SK-N-SH (cell line): ENCODE data around the gene SPG21. TPM values are rescaled to one million over a fixed set of nuclear protein-coding genes. Genes with fewer than 3 reads are reported as not detected.

ENCODE experiments used
- CTCF ChIA-PET: fragments of 300-600, 350-600 bp; formaldehyde crosslinking; extraction: SDS; loops from one replicate; lab custom pipeline; 2021; lab: Yijun Ruan, JAX
- POLR2A ChIA-PET: fragments of 350-600 bp; sonication (Branson Sonifier 250); formaldehyde crosslinking; extraction: SDS; loops from one replicate; lab custom pipeline; 2020; ENCODE audit warnings: antibody characterized with exemption, inconsistent platforms; lab: Yijun Ruan, JAX
- DNase-seq: peaks from one replicate; pipeline ENCODE4 v3.0.0; 2012
- H2AFZ ChIP-seq: fragments of 200-600 bp; sonication (generic); 2 replicates; pipeline ENCODE4 v1.8.1; 2016; ENCODE audit warnings: antibody characterized with exemption, mild to moderate bottlenecking, low read depth
- H3F3A ChIP-seq: fragments of 200-600 bp; sonication (generic); replicated peaks from 2 replicates; pipeline ENCODE3; 2016; ENCODE audit warnings: antibody characterized with exemption, mild to moderate bottlenecking; ENCODE audit not compliant: insufficient read depth
- H3K27ac ChIP-seq, 2 experiments: fragments of 200-500 bp in 1 of 2; fragments of 200-600 bp in 1 of 2; sonication (Bioruptor generic) in 1 of 2; sonication (generic), shearing (Covaris generic) in 1 of 2; 2 replicates each; pipeline versions ENCODE4 v1.5.1 to v1.6.1; 2014 to 2016; ENCODE audit warnings: low read depth in 2 of 2, inconsistent platforms in 1 of 2, low read length in 1 of 2, mild to moderate bottlenecking in 1 of 2, mixed read lengths in 1 of 2
- H3K27me3 ChIP-seq: fragments of 200-600 bp; sonication (generic), shearing (Covaris generic); 2 replicates; pipeline ENCODE4 v1.6.1; 2016; ENCODE audit warnings: mixed run types; ENCODE audit not compliant: insufficient read depth
- H3K36me3 ChIP-seq, 2 experiments: fragments of 200-500 bp in 1 of 2; fragments of 200-600 bp in 1 of 2; sonication (Bioruptor generic) in 1 of 2; sonication (generic) in 1 of 2; replicated peaks in 1 of 2; 2 replicates each; pipeline versions ENCODE3 to v1.5.1; 2014 to 2016; ENCODE audit warnings: low read length in 1 of 2, mild to moderate bottlenecking in 1 of 2; ENCODE audit not compliant: insufficient read depth in 2 of 2, control insufficient read depth in 1 of 2
- H3K4me1 ChIP-seq, 2 experiments: fragments of 200-500 bp in 1 of 2; fragments of 200-600 bp in 1 of 2; sonication (Bioruptor generic) in 1 of 2; sonication (generic), shearing (Covaris generic) in 1 of 2; 2 replicates each; pipeline versions ENCODE4 v1.5.1 to v1.6.1; 2014 to 2016; ENCODE audit warnings: low read depth in 1 of 2, low read length in 1 of 2, mixed run types in 1 of 2; ENCODE audit not compliant: insufficient read depth in 2 of 2, control insufficient read depth in 1 of 2
- H3K4me2 ChIP-seq: fragments of 200-600 bp; sonication (generic), shearing (Covaris generic); 2 replicates; pipeline ENCODE4 v1.6.1; 2017; ENCODE audit warnings: mixed run types
- H3K4me3 ChIP-seq, 2 experiments: fragments of 200-500 bp in 1 of 2; fragments of 200-600 bp in 1 of 2; sonication (Bioruptor generic) in 1 of 2; sonication (generic), shearing (Covaris generic) in 1 of 2; 2 replicates each; pipeline versions ENCODE4 v1.5.1 to v1.8.1; 2014 to 2016; ENCODE audit warnings: low read depth in 2 of 2, inconsistent platforms in 1 of 2, low read length in 1 of 2, mild to moderate bottlenecking in 1 of 2, mixed read lengths in 1 of 2, moderate library complexity in 1 of 2
- H3K79me2 ChIP-seq: fragments of 200-600 bp; sonication (generic); 2 replicates; pipeline ENCODE4 v1.8.1; 2017; ENCODE audit warnings: mild to moderate bottlenecking; ENCODE audit not compliant: insufficient read depth
- H3K9ac ChIP-seq: fragments of 200-600 bp; sonication (generic); 2 replicates; pipeline ENCODE4 v1.6.1; 2017; ENCODE audit warnings: mixed run types
- H3K9me2 ChIP-seq: fragments of 200-600 bp; sonication (generic); 2 replicates; pipeline ENCODE4 v1.6.1; 2017; ENCODE audit warnings: mixed run types
- H3K9me3 ChIP-seq: fragments of 200-600 bp; sonication (generic); 2 replicates; pipeline ENCODE4 v1.6.1; 2017; ENCODE audit warnings: mixed run types, mild to moderate bottlenecking, moderate library complexity
- H4K20me1 ChIP-seq: fragments of 200-600 bp; sonication (generic); 2 replicates; pipeline ENCODE4 v1.6.1; 2017; ENCODE audit warnings: mild to moderate bottlenecking, mixed run types; ENCODE audit not compliant: insufficient read depth
- ELF1 ChIP-seq: IDR thresholded peaks from 2 replicates; pipeline ENCODE4 v1.4.0; 2012
- EP300 ChIP-seq, 2 experiments: IDR thresholded peaks; 2 replicates each; pipeline versions ENCODE4 v1.4.0 to v1.6.1; 2012; ENCODE audit warnings: borderline replicate concordance in 1 of 2, low read depth in 1 of 2, low read length in 1 of 2
- MAX ChIP-seq: IDR thresholded peaks from 2 replicates; pipeline ENCODE4 v1.4.0; 2012; ENCODE audit warnings: low read depth
- MEF2A ChIP-seq: IDR thresholded peaks from 2 replicates; pipeline ENCODE4 v1.4.0; 2012; ENCODE audit warnings: low read depth, borderline replicate concordance
- NFIC ChIP-seq: IDR thresholded peaks from 2 replicates; pipeline ENCODE4 v1.4.0; 2012; ENCODE audit warnings: borderline replicate concordance
- RFX5 ChIP-seq: IDR thresholded peaks from 2 replicates; pipeline ENCODE4 v1.6.1; 2012; ENCODE audit warnings: mild to moderate bottlenecking, improper control_type of control experiment, low read length
- TAF1 ChIP-seq: IDR thresholded peaks from 2 replicates; pipeline ENCODE4 v1.6.1; 2012; ENCODE audit warnings: low read depth, mild to moderate bottlenecking, low read length, moderate library complexity, borderline replicate concordance
- TCF12 ChIP-seq: IDR thresholded peaks from 2 replicates; pipeline ENCODE4 v1.4.0; 2012
- TEAD4 ChIP-seq: IDR thresholded peaks from 2 replicates; pipeline ENCODE4 v1.4.0; 2012; ENCODE audit warnings: mild to moderate bottlenecking, borderline replicate concordance; ENCODE audit not compliant: insufficient read depth
- YY1 ChIP-seq: IDR thresholded peaks from 2 replicates; pipeline ENCODE4 v1.4.0; 2012; ENCODE audit warnings: low read depth, mild to moderate bottlenecking
- WGBS: methylation state at CpG from one replicate; pipeline ENCODE4 v1.1.6; 2017; ENCODE audit warnings: low lambda C conversion rate; 5-methylcytosine and 5-hydroxymethylcytosine counted together
- polyA plus RNA-seq, 3 experiments: library from polyadenylated mRNA; depleted of rRNA; stranded (reverse); fragments of >200 nt; gene quantifications; 2 replicates each; pipeline ENCODE4 v1.2.3, GENCODE V29; 2012
- TF ChIP-seq, protein P1 (sequence below): IDR thresholded peaks from 2 replicates; pipeline ENCODE4; 2012

The SPG21 gene
- polyA plus RNA-seq, 1 of the 3 experiments (the other 2 are of a cell fraction): 56.5 TPM

DNA sequence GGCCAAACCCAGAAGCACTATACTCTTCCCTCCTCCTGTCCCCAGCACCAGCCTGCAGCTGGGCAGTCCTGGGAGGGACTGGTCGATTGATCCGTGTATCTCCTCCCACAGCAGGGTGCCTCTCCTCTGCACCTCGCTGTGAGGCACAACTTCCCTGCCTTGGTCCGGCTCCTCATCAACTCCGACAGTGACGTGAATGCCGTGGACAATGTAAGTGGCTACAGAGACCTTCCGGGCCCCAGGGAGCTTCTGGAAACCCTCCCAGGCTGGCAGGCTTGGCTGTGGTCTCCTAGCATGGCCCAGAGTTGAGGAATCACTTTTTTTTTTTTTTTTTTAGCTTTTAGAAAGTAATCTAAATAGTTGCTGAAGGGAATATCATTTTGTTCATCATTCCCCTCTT is 47.4 kb downstream of the SPG21 start:
- 81% methylated on average over 8 of the region's 8 CpGs for WGBS
- no peak overlapping the region for H3K4me2 ChIP-seq
- H3F3A ChIP-seq: peaks cover 3% of the 10 kb centered on the region
- CTCF ChIA-PET: no interaction called here
- no peaks in the 10 kb centered on the region for H3K4me1 ChIP-seq
- H3K79me2 ChIP-seq: no peaks in the 10 kb centered on the region
- H3K36me3 ChIP-seq: no peaks in the 10 kb centered on the region
- no peak overlapping the region for H2AFZ ChIP-seq
- TF ChIP-seq TAF1 (no peak), YY1 (no peak), MEF2A (no peak)
- no peak overlapping the region for H3K9ac ChIP-seq
- no peak overlapping the region for H3K4me3 ChIP-seq
- no peaks in the 10 kb centered on the region for H3K27me3 ChIP-seq
- POLR2A ChIA-PET: no interaction called here
- H3K9me2 ChIP-seq: no peaks in the 10 kb centered on the region
- H3K9me3 ChIP-seq: no peaks in the 10 kb centered on the region
- no peaks in the 10 kb centered on the region for H4K20me1 ChIP-seq
- H3K27ac ChIP-seq: no peak overlapping the region
- DNase-seq: no peak

GRCh38 chr15:64938192-64938591 is 51.5 kb downstream of the SPG21 start:
- Histone ChIP-seq H3K4me1 (no peaks in the 10 kb centered on the region), H3K27me3 (no peaks in the 10 kb centered on the region), H3K9ac (no peak overlapping the region), H3K4me3 (no peak overlapping the region), H2AFZ (no peak overlapping the region), H3K79me2 (no peaks in the 10 kb centered on the region), H4K20me1 (no peaks in the 10 kb centered on the region), H3K9me3 (no peaks in the 10 kb centered on the region), H3F3A (peaks cover 3% of the 10 kb centered on the region), H3K4me2 (no peak overlapping the region), H3K27ac (no peak overlapping the region), H3K36me3 (no peaks in the 10 kb centered on the region), H3K9me2 (no peaks in the 10 kb centered on the region)
- CTCF ChIA-PET: no interaction called here
- WGBS: 73% methylated on average over 3 of the region's 3 CpGs
- TF ChIP-seq RFX5: no peak
- no peak for TF ChIP-seq ELF1
- TF ChIP-seq, protein P1, sequence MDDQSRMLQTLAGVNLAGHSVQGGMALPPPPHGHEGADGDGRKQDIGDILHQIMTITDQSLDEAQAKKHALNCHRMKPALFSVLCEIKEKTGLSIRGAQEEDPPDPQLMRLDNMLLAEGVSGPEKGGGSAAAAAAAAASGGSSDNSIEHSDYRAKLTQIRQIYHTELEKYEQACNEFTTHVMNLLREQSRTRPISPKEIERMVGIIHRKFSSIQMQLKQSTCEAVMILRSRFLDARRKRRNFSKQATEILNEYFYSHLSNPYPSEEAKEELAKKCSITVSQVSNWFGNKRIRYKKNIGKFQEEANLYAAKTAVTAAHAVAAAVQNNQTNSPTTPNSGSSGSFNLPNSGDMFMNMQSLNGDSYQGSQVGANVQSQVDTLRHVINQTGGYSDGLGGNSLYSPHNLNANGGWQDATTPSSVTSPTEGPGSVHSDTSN: no peak
- no peak for TF ChIP-seq NFIC
- TF ChIP-seq TAF1: no peak
- no peak for TF ChIP-seq TCF12
- no peak for TF ChIP-seq MAX
- POLR2A ChIA-PET: no interaction called here
- no peak for DNase-seq

DNA sequence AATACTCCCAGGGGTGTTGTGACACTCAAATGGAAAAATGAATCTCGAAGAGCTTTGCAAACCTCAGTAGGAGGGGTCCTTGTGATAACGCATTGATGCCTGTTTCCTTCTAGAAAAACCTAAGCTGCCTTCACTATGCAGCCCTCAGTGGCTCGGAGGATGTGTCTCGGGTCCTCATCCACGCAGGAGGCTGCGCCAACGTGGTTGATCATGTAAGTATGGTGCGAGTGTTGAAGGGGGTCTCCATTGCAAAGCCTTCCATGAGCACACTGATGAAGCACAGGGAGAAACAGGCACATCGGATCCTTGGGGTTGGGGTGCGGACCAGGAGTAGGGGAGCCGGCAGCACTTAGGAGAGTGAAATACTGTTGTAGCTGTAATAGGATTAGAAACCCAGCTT is 55.7 kb downstream of the SPG21 start:
- no peak for DNase-seq
- no peak overlapping the region for H2AFZ ChIP-seq
- H3K9me2 ChIP-seq: no peaks in the 10 kb centered on the region
- H3F3A ChIP-seq: peaks cover 3% of the 10 kb centered on the region
- H3K4me2 ChIP-seq: no peak overlapping the region
- H3K27me3 ChIP-seq: no peaks in the 10 kb centered on the region
- H3K36me3 ChIP-seq: no peaks in the 10 kb centered on the region
- 95% methylated on average over 11 of the region's 11 CpGs for WGBS
- H3K9ac ChIP-seq: no peak overlapping the region
- peaks cover 0 to 6% of the 10 kb centered on the region in 2 experiments; a peak in 1 of 4 replicates for H3K4me1 ChIP-seq
- POLR2A ChIA-PET: no interaction called here
- H3K4me3 ChIP-seq: no peak overlapping the region
- H4K20me1 ChIP-seq: no peaks in the 10 kb centered on the region
- no peaks in the 10 kb centered on the region for H3K9me3 ChIP-seq
- CTCF ChIA-PET: no interaction called here
- H3K27ac ChIP-seq: no peak overlapping the region
- H3K79me2 ChIP-seq: no peaks in the 10 kb centered on the region
- TF ChIP-seq MEF2A (no peak), TEAD4 (no peak), RFX5 (no peak), EP300 (IDR thresholded peaks at IDR 0.05; ENCODE audit: borderline replicate concordance in 1 of 2, low read depth in 1 of 2, low read length in 1 of 2) (no peak)
